ENCODE results near the gene GANC. TPM values are rescaled to one million over a fixed set of nuclear protein-coding genes. Genes with fewer than 3 reads are reported as not detected.

The GANC gene
- total and polyA plus RNA-seq, 8 donors: 5.2 to 77.6 (median 12.1) TPM

- no peak overlapping the region for H3K4me3 ChIP-seq
- H3K36me3 ChIP-seq: peaks cover 6 to 46% (median 37%) of the 10 kb centered on the region in 4 donors
- no peak for TF ChIP-seq CTCF (IDR thresholded peaks at IDR 0.05)
- TF ChIP-seq EP300 (IDR thresholded peaks at IDR 0.05): no peak
- TF ChIP-seq POLR2A (IDR thresholded peaks at IDR 0.05): no peak
- TF ChIP-seq POLR2AphosphoS5 (IDR thresholded peaks at IDR 0.05): no peak
- DNase-seq: no peak
- no peaks in the 10 kb centered on the region for H3K27me3 ChIP-seq
- H3K27ac ChIP-seq: no peak overlapping the region
- H3K4me1 ChIP-seq: peaks cover 0 to 3% (median 0%) of the 10 kb centered on the region in 4 donors
- WGBS, 5 donors: 61 to 84% (median 66%) methylated on average over 6 of the region's 6 CpGs
- intact Hi-C loops (cut with DNase I; ENCODE audit: low total_unique reads): no loop called here
- no peaks in the 10 kb centered on the region for H3K9me3 ChIP-seq
Observed at GRCh38 chr15:42405863-42406482, 133.0 kb downstream of the GANC start.

Other genes starting within 250 kb of the GANC start
- 1 to 10 TPM in 2 of 5 donors, not detected in 3; 1.2 to 2.9 TPM for gene PLA2G4D, start 178.6 kb upstream of the GANC start, total RNA-seq
- 1 to 10 TPM in 1 of 3 donors, under 1 TPM in 1, not detected in 1; 0.18 to 3.2 TPM for gene PLA2G4D, start 178.6 kb upstream of the GANC start, polyA plus RNA-seq
- gene PLA2G4F, start 116.6 kb upstream of the GANC start, total RNA-seq: 10 to 100 TPM in 4 of 5 donors, 1 to 10 TPM in 1; 3.5 to 41.4 (median 12.9) TPM
- 1 to 10 TPM; 1.9 to 4.7 (median 3.8) TPM for gene PLA2G4F, start 116.6 kb upstream of the GANC start, polyA plus RNA-seq
- 100 to 1,000 TPM in 2 of 5 donors, 10 to 100 TPM in 3; 71.9 to 635 (median 96.3) TPM for gene VPS39, start 64.9 kb upstream of the GANC start, total RNA-seq
- gene VPS39, start 64.9 kb upstream of the GANC start, polyA plus RNA-seq: 10 to 100 TPM; 22.2 to 28.4 (median 26.1) TPM
- gene TMEM87A, start 232 bp downstream of the GANC start, total RNA-seq: 100 to 1,000 TPM in 1 of 5 donors, 10 to 100 TPM in 4; 12.3 to 128 (median 42.3) TPM
- 10 to 100 TPM; 11.8 to 25.7 (median 19.3) TPM for gene TMEM87A, start 232 bp downstream of the GANC start, polyA plus RNA-seq
- 100 to 1,000 TPM in 1 of 5 donors, 10 to 100 TPM in 2, 1 to 10 TPM in 1, under 1 TPM in 1; 0.29 to 244 (median 13.9) TPM for gene CAPN3, start 86.3 kb downstream of the GANC start, total RNA-seq
- gene CAPN3, start 86.3 kb downstream of the GANC start, polyA plus RNA-seq: 10 to 100 TPM in 1 of 3 donors, 1 to 10 TPM in 2; 3.9 to 22.1 (median 7.3) TPM
- gene ZNF106, start 217.9 kb downstream of the GANC start, total RNA-seq: 100 to 1,000 TPM in 1 of 5 donors, 10 to 100 TPM in 4; 40.3 to 238 (median 64.1) TPM
- gene ZNF106, start 217.9 kb downstream of the GANC start, polyA plus RNA-seq: 10 to 100 TPM in 2 of 3 donors, 1 to 10 TPM in 1; 4.5 to 13.4 (median 11.0) TPM
- 10 to 100 TPM; 10.1 to 83.9 (median 61.3) TPM for gene SNAP23, start 222.4 kb downstream of the GANC start, total RNA-seq
- 10 to 100 TPM; 31.6 to 53.3 (median 47.8) TPM for gene SNAP23, start 222.4 kb downstream of the GANC start, polyA plus RNA-seq

All from stomach (tissue), 9 donors.